ENCODE data around the gene DIP2A.

DNA sequence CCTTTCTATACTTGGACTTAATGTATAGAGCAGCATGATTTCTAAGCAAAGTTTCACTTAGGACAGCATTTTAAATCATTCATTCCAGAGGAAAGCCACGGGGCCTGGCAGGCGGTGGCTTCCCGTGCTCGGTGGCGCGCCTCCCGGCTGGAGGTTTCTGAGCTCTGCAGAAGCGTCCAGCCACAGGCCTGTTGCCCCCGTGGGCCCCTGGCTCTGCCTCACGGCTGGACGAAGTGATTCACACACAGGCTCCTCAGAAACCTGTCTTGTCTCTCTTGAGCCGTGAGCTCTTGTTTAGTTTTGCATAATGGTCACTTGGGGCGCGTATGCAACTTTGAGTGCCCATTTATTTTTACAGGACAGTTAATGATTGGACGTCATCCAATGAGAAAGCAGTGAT, 22.1 kb upstream of the DIP2A start:
- TF ChIP-seq CTCF (optimal IDR thresholded peaks at IDR 0.05 in 1 of 3, IDR thresholded peaks at IDR 0.05 in 1 of 3, conservative IDR thresholded peaks at IDR 0.05 in 1 of 3; ENCODE audit: extremely low read depth in 1 of 3, insufficient read depth in 2 of 3, low read length in 3 of 3) (no peak), EZH2 (IDR thresholded peaks at IDR 0.05; ENCODE audit: low read length) (no peak)

All from keratinocyte (primary cell).